MCF 10A (cell line): ENCODE measurements around the gene TMPRSS11D. TPM values are rescaled to one million over a fixed set of nuclear protein-coding genes. Genes with fewer than 3 reads are reported as not detected.

ENCODE experiments used
- BruUV-seq: library from RNA; stranded (reverse); fragments of 400-500 nt; replicated peaks from 2 replicates; lab custom pipeline; 2021; lab: Mats Ljungman, UMichigan
- CTCF ChIA-PET: fragments of 300-600 bp; sonication (Branson Sonifier 250); formaldehyde crosslinking; extraction: SDS; loops from one replicate; lab custom pipeline; 2021; ENCODE audit warnings: antibody characterized with exemption, inconsistent platforms; lab: Yijun Ruan, JAX
- POLR2A ChIA-PET: fragments of 300-600, 350-650 bp; sonication (Branson Sonifier 250); formaldehyde crosslinking; extraction: SDS; loops from one replicate; lab custom pipeline; 2020; ENCODE audit warnings: antibody characterized with exemption, inconsistent platforms; lab: Yijun Ruan, JAX
- DNase-seq: peaks from one replicate; pipeline ENCODE4 v3.0.0-alpha.2; 2018; ENCODE audit not compliant: unreplicated experiment
- H3K27ac Mint-ChIP-seq: one replicate; pipeline ENCODE4 v1.8.0; 2022; ENCODE audit warnings: mild to moderate bottlenecking, low read depth, mixed read lengths; ENCODE audit not compliant: unreplicated experiment
- H3K27me3 Mint-ChIP-seq: one replicate; pipeline ENCODE4 v1.8.0; 2022; ENCODE audit warnings: mixed read lengths; ENCODE audit not compliant: insufficient read depth, unreplicated experiment
- H3K36me3 Mint-ChIP-seq: one replicate; pipeline ENCODE4 v1.8.0; 2022; ENCODE audit warnings: mild to moderate bottlenecking, moderate library complexity, mixed read lengths; ENCODE audit not compliant: insufficient read depth, unreplicated experiment
- H3K4me1 Mint-ChIP-seq: one replicate; pipeline ENCODE4 v1.8.0; 2022; ENCODE audit warnings: mixed read lengths; ENCODE audit not compliant: insufficient read depth, unreplicated experiment
- H3K4me3 Mint-ChIP-seq: one replicate; pipeline ENCODE4 v1.8.0; 2022; ENCODE audit warnings: mild to moderate bottlenecking, moderate library complexity, mixed read lengths; ENCODE audit not compliant: unreplicated experiment
- H3K9me3 Mint-ChIP-seq: one replicate; pipeline ENCODE4 v1.8.0; 2022; ENCODE audit warnings: mixed read lengths; ENCODE audit not compliant: unreplicated experiment
- intact Hi-C: fragments of 100-400 bp; cut with micrococcal nuclease; formaldehyde crosslinking; loops from 2 replicates; pipeline ENCODE4 v1.14.1; 2022
- total RNA-seq: library from RNA; stranded (reverse); gene quantifications from 2 replicates; pipeline ENCODE4 v1.2.3, GENCODE V29; 2022
- TF ChIP-seq, protein P1 (sequence below): fragments of 200-600 bp; IDR thresholded peaks from one replicate; pipeline ENCODE4 v1.8.0; 2022; ENCODE audit warnings: antibody characterized with exemption, mild to moderate bottlenecking; ENCODE audit not compliant: unreplicated experiment

Gene TMPRSS11D
- total RNA-seq, 1 experiment from 2014 or later = not detected

DNA sequence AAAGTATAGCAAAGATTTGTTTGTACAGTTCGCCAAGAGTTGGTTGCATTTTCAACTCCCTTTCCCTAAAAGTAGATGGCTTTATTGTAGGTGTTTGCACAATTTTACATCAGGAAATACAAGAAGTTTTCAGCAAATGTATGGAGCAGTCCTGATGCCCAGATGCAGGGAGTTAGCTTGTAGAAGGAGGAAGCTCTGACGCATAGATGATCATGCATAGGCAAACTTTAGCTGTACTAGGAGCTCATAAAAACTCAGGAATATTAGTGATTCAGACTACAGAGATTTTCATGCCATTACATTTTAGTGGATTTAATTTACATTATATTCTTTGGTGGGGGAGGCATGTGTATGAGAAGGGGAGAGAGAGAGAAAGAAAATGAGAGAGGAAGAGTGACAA is 62.9 kb downstream of the TMPRSS11D start:
- Mint-ChIP-seq H3K36me3 (no peaks in the 10 kb centered on the region), H3K27ac (no peak overlapping the region), H3K9me3 (no peaks in the 10 kb centered on the region), H3K4me3 (no peak overlapping the region), H3K4me1 (no peaks in the 10 kb centered on the region), H3K27me3 (no peaks in the 10 kb centered on the region)
- ChIA-PET CTCF (no interaction called here), POLR2A (no interaction called here)
- DNase-seq = no peak
- TF ChIP-seq, protein P1, sequence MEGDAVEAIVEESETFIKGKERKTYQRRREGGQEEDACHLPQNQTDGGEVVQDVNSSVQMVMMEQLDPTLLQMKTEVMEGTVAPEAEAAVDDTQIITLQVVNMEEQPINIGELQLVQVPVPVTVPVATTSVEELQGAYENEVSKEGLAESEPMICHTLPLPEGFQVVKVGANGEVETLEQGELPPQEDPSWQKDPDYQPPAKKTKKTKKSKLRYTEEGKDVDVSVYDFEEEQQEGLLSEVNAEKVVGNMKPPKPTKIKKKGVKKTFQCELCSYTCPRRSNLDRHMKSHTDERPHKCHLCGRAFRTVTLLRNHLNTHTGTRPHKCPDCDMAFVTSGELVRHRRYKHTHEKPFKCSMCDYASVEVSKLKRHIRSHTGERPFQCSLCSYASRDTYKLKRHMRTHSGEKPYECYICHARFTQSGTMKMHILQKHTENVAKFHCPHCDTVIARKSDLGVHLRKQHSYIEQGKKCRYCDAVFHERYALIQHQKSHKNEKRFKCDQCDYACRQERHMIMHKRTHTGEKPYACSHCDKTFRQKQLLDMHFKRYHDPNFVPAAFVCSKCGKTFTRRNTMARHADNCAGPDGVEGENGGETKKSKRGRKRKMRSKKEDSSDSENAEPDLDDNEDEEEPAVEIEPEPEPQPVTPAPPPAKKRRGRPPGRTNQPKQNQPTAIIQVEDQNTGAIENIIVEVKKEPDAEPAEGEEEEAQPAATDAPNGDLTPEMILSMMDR = no peak
- no TSS peak for BruUV-seq
- intact Hi-C loops = no loop called here

DNA sequence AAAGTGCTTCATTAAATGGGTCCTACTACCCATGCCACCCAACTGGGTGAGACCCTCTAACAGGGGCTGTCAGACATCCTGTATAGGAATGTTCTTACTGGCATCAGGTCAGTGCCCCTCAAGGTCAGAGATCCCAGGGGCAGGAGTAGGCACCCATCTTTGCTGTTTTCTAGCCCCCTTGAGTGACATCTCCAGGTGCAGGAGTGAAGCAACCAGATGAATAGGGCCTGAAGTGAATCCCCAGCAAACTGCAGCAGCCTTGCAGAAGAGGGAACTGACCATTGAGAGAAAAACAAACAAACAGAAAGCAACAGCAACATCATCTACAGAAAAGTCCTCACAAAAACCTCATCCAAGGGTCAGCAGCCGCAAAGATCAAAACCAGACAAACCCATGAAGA is 73.8 kb downstream of the TMPRSS11D start:
- Mint-ChIP-seq H3K4me1 (no peaks in the 10 kb centered on the region), H3K4me3 (no peak overlapping the region), H3K27me3 (no peaks in the 10 kb centered on the region), H3K9me3 (peaks cover 23% of the 10 kb centered on the region), H3K36me3 (peaks cover 6% of the 10 kb centered on the region), H3K27ac (no peak overlapping the region)
- ChIA-PET POLR2A (no interaction called here), CTCF (no interaction called here)
- intact Hi-C loops = no loop called here
- TF ChIP-seq, protein P1 = no peak
- BruUV-seq = no TSS peak
- DNase-seq = no peak

DNA sequence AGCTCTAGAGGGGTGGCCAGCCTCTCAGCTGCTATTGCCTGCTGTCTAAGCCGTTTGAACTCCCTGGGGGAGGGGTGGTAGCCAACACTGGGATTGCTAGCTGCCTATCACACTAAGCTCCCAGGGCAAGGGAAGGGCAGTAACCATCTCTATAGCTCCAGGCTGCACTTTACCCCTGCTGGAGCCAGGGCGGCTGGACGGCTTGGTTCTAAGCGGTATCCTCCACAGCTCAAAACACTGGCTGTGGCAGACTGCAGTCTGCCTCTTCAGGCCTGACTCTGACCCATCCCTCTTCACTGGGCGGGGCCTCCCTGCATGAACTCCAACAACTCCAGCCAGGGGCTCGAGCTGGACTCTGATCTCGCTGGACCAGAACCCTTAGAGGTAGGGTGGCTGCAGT is 74.3 kb downstream of the TMPRSS11D start:
- Mint-ChIP-seq H3K4me3 (no peak overlapping the region), H3K27ac (no peak overlapping the region), H3K4me1 (no peaks in the 10 kb centered on the region), H3K9me3 (peaks cover 23% of the 10 kb centered on the region), H3K36me3 (peaks cover 6% of the 10 kb centered on the region), H3K27me3 (no peaks in the 10 kb centered on the region)
- TF ChIP-seq, protein P1 = no peak
- no TSS peak for BruUV-seq
- POLR2A ChIA-PET = no interaction called here
- CTCF ChIA-PET = interaction anchor here (0.6 kb wide), 1 partner anchor 529 kb away, joined by 3 read pairs; no protein-coding TSS in a partner anchor
- intact Hi-C loops = no loop called here
- no peak for DNase-seq

DNA sequence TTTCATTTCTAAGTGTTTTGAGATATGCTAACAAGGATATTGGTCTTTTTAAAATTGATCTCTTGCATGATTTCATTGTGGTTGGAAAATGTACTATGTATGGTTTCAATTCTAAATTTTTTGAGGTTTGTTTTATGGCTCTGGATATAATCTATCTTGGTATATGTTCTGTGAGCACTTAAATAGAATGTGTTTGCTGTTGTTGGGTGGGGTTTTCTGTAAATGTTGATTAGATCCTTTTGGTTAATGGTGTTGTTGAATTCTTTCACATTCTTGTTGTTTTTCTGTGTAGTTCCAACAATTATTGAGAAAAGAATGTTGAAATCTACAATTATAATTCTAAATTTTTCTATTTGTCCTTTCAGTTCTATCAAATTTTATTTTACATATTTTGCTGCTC is 87.0 kb downstream of the TMPRSS11D start:
- no peaks in the 10 kb centered on the region for H3K4me1 Mint-ChIP-seq
- TF ChIP-seq, protein P1 = no peak
- no peak for DNase-seq
- no peaks in the 10 kb centered on the region for H3K27me3 Mint-ChIP-seq
- H3K36me3 Mint-ChIP-seq = no peaks in the 10 kb centered on the region
- POLR2A ChIA-PET = no interaction called here
- H3K9me3 Mint-ChIP-seq = no peaks in the 10 kb centered on the region
- intact Hi-C loops = no loop called here
- H3K27ac Mint-ChIP-seq = no peak overlapping the region
- no peak overlapping the region for H3K4me3 Mint-ChIP-seq
- no TSS peak for BruUV-seq
- CTCF ChIA-PET = no interaction called here
